Activated CD8-positive, alpha-beta memory T cell treated with anti-CD3 and anti-CD28 coated beads, Interleukin-2, amount 50 U/mL, for 1 hour (primary cell): ENCODE measurements around the gene HSPA12B.

Experiments
- DNase-seq: peaks from one replicate; pipeline ENCODE4 v3.0.0-alpha.2; 2020; ENCODE audit errors: extremely low read depth

HSPA12B gene

DNA sequence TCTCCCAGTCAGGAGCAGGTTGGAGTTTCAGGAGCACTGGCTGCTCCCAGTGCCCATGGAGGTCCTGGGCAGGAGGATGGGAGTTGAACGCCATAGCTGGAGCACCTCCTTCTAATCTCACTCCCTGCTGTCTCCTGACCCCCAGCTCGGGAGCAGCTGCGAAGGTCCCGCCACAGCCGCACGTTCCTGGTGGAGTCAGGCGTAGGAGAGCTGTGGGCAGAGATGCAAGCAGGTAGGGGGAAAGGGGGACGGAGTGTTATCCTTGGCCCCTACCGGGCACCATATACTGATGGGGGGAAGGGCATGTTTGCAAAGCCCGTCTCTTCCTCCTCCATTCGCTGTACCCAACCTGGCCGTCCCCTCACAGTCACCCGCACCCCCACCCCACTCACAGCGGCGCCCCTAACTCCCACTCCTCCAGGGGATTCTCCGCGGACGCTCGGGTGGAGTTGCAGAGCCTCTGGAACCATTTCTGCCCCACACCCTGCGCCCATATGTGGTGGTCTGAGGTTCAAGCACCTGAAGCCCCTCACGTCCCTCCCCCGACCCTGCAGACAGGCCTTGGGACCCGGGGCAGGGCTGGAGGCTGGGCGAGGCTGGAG is 16.7 kb downstream of the HSPA12B start:
- no peak for DNase-seq

DNA sequence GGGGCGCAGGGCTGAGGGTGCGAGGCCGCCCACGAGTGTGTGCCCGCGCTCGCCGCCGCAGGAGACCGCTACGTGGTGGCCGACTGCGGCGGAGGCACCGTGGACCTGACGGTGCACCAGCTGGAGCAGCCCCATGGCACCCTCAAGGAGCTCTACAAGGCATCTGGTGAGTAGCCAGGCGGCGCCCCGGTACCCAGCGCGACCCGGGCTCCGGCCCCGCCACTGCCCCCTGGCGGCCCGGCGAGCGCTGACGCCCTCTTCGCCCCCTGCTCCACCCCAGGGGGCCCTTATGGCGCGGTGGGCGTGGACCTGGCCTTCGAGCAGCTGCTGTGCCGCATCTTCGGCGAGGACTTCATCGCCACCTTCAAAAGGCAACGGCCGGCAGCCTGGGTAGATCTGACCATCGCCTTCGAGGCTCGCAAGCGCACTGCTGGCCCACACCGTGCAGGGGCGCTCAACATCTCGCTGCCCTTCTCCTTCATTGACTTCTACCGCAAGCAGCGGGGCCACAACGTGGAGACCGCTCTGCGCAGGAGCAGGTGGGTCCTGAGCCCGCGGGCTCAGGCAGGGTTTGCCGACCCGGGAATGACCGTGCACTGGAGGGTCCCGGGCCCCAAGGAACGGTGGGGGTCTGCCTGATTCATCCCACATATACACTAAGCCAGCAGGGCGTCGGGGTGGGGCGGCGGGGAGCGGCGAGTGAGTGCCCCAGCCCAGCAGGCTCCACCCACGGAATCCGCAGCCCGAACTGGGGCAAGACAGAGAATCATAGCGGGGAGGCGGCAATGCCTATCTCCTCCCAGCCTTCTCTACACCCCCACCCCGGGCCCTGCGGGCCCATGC is 17.4 kb downstream of the HSPA12B start:
- DNase-seq, result no peak

DNA sequence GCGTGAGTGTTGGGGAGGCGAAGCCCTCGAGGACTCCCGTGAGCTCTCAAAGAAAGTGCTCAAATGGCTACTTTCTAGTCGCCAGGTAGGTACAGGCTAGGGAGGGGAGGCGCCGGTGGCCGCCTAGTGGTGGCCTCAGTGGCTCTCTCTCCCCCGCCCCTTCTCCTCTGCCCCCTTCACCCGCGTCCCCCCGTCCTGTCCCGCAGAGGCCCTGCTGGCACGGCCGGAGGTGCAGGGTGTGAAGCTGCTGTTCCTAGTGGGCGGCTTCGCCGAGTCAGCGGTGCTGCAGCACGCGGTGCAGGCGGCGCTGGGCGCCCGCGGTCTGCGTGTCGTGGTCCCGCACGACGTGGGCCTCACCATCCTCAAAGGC is 18.8 kb downstream of the HSPA12B start:
- no peak for DNase-seq

DNA sequence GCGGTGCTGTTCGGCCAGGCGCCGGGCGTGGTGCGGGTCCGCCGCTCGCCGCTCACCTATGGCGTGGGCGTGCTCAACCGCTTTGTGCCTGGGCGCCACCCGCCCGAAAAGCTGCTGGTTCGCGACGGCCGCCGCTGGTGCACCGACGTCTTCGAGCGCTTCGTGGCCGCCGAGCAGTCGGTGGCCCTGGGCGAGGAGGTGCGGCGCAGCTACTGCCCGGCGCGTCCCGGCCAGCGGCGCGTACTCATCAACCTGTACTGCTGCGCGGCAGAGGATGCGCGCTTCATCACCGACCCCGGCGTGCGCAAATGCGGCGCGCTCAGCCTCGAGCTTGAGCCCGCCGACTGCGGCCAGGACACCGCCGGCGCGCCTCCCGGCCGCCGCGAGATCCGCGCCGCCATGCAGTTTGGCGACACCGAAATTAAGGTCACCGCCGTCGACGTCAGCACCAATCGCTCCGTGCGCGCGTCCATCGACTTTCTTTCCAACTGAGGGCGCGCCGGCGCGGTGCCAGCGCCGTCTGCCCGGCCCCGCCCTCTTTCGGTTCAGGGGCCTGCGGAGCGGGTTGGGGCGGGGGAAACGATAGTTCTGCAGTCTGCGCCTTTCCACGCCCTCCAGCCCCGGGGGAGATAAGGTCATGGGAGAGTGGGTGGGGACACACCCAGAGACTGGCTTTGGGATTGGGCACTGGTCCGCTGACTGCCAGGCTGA is 19.3 kb downstream of the HSPA12B start:
- no peak for DNase-seq

GRCh38 chr20:3752386-3752759 is 19.9 kb downstream of the HSPA12B start:
- DNase-seq, result no peak

GRCh38 chr20:3753098-3753497 is 20.6 kb downstream of the HSPA12B start:
- DNase-seq, result no peak

DNA sequence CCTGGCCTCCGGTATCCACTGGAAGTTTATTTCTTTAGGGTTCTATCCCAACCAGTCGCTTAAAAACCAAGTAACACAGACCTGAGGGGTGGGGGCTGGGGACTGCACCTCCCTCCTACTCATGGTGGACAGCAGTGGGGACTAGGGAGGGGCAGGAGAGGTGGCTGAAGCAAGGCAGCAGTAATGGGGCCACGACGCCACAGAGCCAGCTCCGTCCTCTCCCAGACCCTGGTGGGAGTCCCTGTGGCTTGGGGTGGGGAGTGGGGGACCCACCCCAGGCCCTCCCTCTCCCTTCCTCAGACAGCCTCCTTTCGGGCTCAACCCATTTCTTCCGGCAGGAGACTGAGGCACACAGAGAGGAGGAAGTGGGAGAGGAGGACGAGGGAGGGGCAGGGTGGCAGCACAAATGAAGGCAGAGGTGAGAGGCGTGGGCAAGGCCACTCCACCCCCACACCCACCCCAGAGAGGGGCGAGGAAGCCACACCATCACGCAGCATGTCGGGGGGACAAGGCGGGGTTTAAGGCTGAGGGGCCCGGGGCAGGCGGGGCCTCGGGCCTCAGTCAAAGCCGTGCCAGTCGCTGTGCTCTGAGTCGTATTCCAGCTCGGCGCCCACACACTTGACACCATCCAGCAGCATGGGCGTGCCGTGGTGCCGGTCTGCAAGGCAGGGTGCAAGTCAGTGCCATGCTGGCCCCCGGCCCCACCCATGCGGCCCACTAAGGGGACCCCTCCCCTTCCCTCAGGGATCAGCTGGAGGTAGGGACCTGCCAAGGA is 21.2 kb downstream of the HSPA12B start:
- no peak for DNase-seq

DNA sequence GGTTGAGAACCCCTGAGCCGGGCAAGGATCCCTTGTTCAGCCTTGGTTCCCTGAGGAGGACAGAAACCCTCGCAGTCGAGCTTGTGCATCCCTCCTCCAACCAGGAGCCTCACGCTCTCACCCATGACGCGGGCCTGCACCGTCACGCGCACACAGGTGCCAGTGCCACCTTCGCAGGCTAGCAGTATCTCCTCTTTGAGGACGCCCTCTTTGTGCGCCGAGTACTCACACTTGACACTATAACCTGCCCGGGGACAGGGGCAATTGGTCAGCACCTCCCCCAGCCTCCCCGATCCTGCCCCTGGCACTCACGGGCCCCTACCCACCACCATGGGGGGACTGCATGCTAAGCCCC is 21.8 kb downstream of the HSPA12B start:
- no peak for DNase-seq

- DNase-seq, result no peak
Observed at GRCh38 chr20:3755269-3755668, 22.8 kb downstream of the HSPA12B start.

GRCh38 chr20:3755814-3756480 is 23.5 kb downstream of the HSPA12B start:
- DNase-seq, result no peak

DNA sequence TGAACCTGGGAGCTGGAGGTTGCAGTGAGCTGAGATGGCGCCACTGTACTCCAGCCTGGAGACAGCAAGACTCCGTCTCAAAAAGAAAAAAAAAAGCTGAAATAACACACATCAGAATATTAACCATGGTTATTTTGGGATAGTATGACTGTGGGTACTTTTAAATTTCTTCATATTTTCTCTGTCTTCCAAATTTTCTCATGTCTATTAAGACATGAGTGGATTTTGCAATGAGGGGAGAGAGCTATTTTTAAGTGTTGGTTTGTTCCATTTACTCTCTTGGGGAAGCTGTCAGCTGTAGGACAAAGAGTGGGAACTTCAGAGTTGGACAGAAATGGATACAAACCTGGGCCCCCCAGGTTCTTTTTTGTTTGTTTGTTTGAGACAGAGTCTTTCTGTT is 24.8 kb downstream of the HSPA12B start:
- DNase-seq, result no peak

- no peak for DNase-seq
Observed at GRCh38 chr20:3758566-3758965, 26.1 kb downstream of the HSPA12B start.

DNA sequence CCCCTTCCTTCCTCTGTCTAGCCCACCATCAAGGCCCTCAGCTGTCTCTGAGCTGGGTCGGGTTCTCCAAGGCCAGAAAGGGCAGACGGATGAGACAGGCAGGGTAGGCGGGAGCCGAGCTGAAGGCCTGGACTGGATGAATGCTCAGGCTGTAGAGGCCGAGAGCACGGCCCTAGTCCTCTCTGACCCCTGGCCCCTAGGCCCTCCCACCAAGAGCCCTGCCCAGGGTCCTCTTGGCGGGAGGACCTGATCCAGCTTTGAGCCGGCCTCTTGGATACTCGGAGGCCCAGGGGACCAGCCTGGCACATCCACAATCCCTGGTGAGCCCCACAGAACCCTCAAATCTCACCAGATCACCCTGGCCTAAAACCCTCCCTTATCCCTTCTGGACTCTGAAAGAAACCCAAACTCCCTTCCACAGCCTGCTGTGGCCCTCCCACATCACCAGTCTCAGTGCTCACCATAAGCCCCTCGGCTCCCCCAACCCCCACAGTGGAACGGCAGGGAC is 26.9 kb downstream of the HSPA12B start:
- no peak for DNase-seq

DNA sequence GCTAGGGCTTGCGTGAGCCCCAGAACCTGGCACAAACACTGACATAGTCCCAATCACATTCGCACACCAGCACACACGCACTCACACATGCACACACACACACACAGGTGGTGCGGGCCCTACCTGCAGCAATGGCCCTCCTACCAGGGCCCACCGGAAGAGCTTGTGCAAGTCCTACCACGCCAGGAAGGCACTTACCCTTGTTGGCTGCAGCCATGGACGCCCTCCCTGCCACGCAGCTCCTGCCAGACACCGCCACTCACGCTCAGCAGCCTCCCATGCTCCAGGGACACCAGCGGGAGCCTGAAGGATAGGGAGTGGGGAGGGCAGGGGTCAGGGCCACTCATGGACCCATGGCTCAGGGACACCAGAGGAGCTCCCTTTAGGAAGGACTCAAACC is 27.4 kb downstream of the HSPA12B start:
- DNase-seq, result no peak

GRCh38 chr20:3760655-3761348 is 28.3 kb downstream of the HSPA12B start:
- no peak for DNase-seq

- no peak for DNase-seq
Observed at GRCh38 chr20:3763671-3764601, 31.5 kb downstream of the HSPA12B start.

GRCh38 chr20:3764659-3765058 is 32.2 kb downstream of the HSPA12B start:
- DNase-seq, result no peak

DNA sequence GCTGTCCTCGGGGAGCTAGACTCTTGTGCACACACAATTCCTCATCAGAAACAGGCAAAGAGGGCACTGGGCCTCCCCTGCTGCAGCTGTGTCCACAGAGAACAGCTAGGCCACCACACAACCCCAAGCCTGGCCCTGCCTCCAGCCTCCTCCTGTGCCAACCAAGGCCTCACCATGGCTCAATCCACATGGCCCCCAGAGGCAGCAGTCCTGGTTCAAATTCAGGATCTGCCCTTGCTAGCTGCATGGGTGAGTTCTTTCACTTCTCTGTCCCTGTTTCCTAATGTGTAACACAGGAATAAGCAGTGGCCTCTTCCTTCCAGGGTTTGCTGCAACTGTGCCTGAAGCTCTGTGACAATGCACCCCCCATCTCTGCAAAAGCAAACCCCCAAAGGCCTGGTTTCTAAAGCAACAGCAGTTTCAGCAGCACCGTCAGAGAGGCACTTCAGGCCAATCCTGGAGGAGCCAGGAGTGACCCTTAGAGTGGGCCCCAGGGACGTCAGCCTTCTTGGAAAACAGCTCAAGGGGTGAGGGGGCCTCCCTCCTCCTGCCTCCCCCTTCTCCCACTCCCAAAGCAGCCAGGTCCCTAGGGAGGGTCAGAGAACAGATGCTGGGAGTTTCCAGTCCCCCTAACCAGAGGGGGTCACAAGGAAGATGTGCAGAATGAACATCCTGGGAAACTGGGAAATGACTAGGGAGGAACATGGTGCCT is 32.8 kb downstream of the HSPA12B start:
- DNase-seq, result no peak

DNA sequence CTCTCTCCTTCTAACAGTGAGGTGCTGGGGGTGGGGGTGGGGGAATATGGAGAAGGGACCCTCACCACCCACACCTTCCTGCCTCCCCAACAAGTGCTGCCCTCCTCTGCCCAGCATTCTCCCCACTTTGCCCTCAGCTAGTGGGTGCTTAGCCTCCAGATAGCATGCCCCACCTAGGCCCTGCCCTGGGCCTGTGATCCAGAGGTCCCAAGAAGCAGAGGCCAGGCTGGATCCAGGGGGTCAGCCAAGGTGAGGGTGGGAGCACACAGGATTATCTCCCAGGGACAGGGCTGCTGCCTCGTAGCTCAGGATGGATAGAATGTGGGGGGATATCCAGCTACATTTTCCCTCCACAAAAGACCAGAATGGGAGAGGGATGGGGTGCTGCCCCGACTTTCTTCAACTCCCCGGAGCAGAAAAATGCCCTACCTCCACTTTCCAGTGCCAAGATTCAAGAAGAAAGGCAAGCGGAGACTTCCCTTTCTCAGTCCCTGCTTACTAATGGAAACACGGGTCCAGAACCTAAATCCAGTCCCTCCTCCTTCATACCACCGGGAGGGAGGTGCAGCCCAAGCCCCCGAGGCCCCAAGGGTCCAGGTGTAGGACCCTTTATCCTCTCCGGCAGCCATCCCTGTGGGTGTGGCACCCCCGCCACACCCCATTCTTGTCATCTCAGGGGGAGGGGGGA is 34.1 kb downstream of the HSPA12B start:
- DNase-seq, result no peak
